SK-N-SH treated with all-trans-retinoic acid at 6 μM for 48 hours (cell line): ENCODE data around the gene CRYM.

ENCODE experiments used
- ATAC-seq: fragments of 200-7000 bp; cut with Tn5 transposase; 3 replicates; pipeline ENCODE4 v1.9.1; 2020; ENCODE audit warnings: mild to moderate bottlenecking, moderate library complexity
- ARNTL ChIP-seq: fragments of 450-650 bp; formaldehyde crosslinking; IDR thresholded peaks from 2 replicates; pipeline ENCODE4 v1.5.0; 2020; ENCODE audit warnings: low read depth, mild to moderate bottlenecking, moderate library complexity, borderline replicate concordance
- BACH2 ChIP-seq: fragments of 250-450 bp; sonication (Bioruptor Pico); IDR thresholded peaks from 2 replicates; pipeline ENCODE4 v1.9.0; 2021; ENCODE audit warnings: mild to moderate bottlenecking, borderline replicate concordance
- CSDC2 ChIP-seq: fragments of 250-450 bp; sonication (Bioruptor Pico); IDR thresholded peaks from 2 replicates; pipeline ENCODE4 v1.5.0; 2020; ENCODE audit warnings: mild to moderate bottlenecking, moderate library complexity
- CSRNP3 ChIP-seq: fragments of 250-450 bp; sonication (Bioruptor Pico); IDR thresholded peaks from 2 replicates; pipeline ENCODE4 v1.5.1; 2021; ENCODE audit warnings: mild to moderate bottlenecking, moderate library complexity
- ESRRG ChIP-seq: fragments of 250-450 bp; sonication (Bioruptor Pico); IDR thresholded peaks from 2 replicates; pipeline ENCODE4 v1.6.1; 2021; ENCODE audit warnings: mild to moderate bottlenecking
- GLIS3 ChIP-seq: fragments of 250-450 bp; sonication (Bioruptor Pico); IDR thresholded peaks from 2 replicates; pipeline ENCODE4 v1.5.0; 2020; ENCODE audit warnings: mild to moderate bottlenecking, moderate library complexity
- ISL1 ChIP-seq: fragments of 250-450 bp; sonication (Bioruptor Pico); IDR thresholded peaks from 2 replicates; pipeline ENCODE4 v2.1.2; 2022; ENCODE audit warnings: mild to moderate bottlenecking, moderate library complexity
- OSR1 ChIP-seq: fragments of 250-450 bp; sonication (Bioruptor Pico); IDR thresholded peaks from 2 replicates; pipeline ENCODE4 v1.8.0; 2022; ENCODE audit warnings: moderate library complexity, mild to moderate bottlenecking, inconsistent platforms
- PPARA ChIP-seq: fragments of 250-450 bp; sonication (Bioruptor Pico); IDR thresholded peaks from 2 replicates; pipeline ENCODE4 v1.5.0; 2020; ENCODE audit warnings: mild to moderate bottlenecking, borderline replicate concordance
- RARB ChIP-seq: fragments of 250-450 bp; sonication (Bioruptor Pico); IDR thresholded peaks from 2 replicates; pipeline ENCODE4 v1.8.0; 2021; ENCODE audit warnings: mild to moderate bottlenecking, moderate library complexity
- TCF4 ChIP-seq: fragments of 250-450 bp; sonication (Bioruptor Pico); IDR thresholded peaks from 2 replicates; pipeline ENCODE4 v1.8.0; 2021; ENCODE audit warnings: mild to moderate bottlenecking, moderate library complexity, borderline replicate concordance
- TOX ChIP-seq: fragments of 250-450 bp; sonication (Bioruptor Pico); IDR thresholded peaks from 2 replicates; pipeline ENCODE4 v1.8.0; 2021; ENCODE audit warnings: mild to moderate bottlenecking, moderate library complexity, borderline replicate concordance
- ZC3H10 ChIP-seq: fragments of 250-450 bp; sonication (Bioruptor Pico); IDR thresholded peaks from 2 replicates; pipeline ENCODE4 v1.5.1; 2021; ENCODE audit warnings: mild to moderate bottlenecking, moderate library complexity
- ZFP3 ChIP-seq: fragments of 250-450 bp; sonication (Bioruptor Pico); IDR thresholded peaks from 2 replicates; pipeline ENCODE4 v1.5.0; 2020; ENCODE audit warnings: mild to moderate bottlenecking, moderate library complexity
- ZFP30 ChIP-seq: fragments of 450-650 bp; formaldehyde crosslinking; IDR thresholded peaks from 2 replicates; pipeline ENCODE4 v1.5.0; 2022; ENCODE audit warnings: mild to moderate bottlenecking, moderate library complexity
- ZNF565 ChIP-seq: fragments of 450-650 bp; formaldehyde crosslinking; conservative IDR thresholded peaks from 2 replicates; pipeline ENCODE4 v1.5.0; 2020; ENCODE audit warnings: low read depth, mild to moderate bottlenecking, moderate library complexity
- ZNF70 ChIP-seq: fragments of 450-650 bp; formaldehyde crosslinking; IDR thresholded peaks from 2 replicates; pipeline ENCODE4 v1.5.0; 2020; ENCODE audit warnings: mild to moderate bottlenecking, moderate library complexity
- ZNF8 ChIP-seq: fragments of 450-650 bp; formaldehyde crosslinking; IDR thresholded peaks from 2 replicates; pipeline ENCODE4 v1.5.0; 2020; ENCODE audit warnings: mild to moderate bottlenecking, moderate library complexity
- TF ChIP-seq, protein P1 (sequence below): fragments of 250-450 bp; sonication (Bioruptor Pico); IDR thresholded peaks from 2 replicates; pipeline ENCODE4 v1.5.0; 2020; ENCODE audit warnings: mild to moderate bottlenecking, moderate library complexity
- TF ChIP-seq, protein P2 (sequence below): fragments of 250-450 bp; sonication (Bioruptor Pico); IDR thresholded peaks from 2 replicates; pipeline ENCODE4 v1.5.1; 2020; ENCODE audit warnings: low read depth, mild to moderate bottlenecking, moderate library complexity
- TF ChIP-seq, protein P3 (sequence below): fragments of 250-450 bp; sonication (Bioruptor Pico); IDR thresholded peaks from 2 replicates; pipeline ENCODE4 v1.8.0; 2021; ENCODE audit warnings: low read depth, mild to moderate bottlenecking, moderate library complexity, borderline replicate concordance
- TF ChIP-seq, protein P4 (sequence below): fragments of 250-450 bp; sonication (Bioruptor Pico); IDR thresholded peaks from 2 replicates; pipeline ENCODE4 v1.8.0; 2020; ENCODE audit warnings: mild to moderate bottlenecking, moderate library complexity, borderline replicate concordance

CRYM gene

DNA sequence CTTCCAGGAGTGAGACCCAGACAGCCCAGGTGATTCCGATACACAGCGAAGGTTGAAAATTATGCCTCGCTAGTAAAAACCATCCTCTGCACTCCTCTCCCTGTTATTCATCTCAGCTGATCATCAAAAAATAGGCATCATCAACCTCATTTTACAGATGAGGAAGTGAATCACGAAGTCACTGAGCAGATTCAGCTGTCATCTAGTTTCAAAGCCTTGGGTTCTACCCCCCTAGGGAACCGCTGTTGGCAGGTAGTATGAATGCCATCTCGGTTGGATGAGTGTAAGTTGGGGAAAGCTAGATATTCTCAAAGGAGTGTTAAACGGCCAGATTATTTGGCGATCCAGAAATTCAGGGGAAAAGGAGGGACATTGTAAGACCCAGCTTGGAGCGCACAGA is 2.0 kb downstream of the CRYM start (continued):
- no peak for TF ChIP-seq CSRNP3 (CRISPR knock-in tag)
- no peak for TF ChIP-seq ZNF8 (CRISPR knock-in tag)

DNA sequence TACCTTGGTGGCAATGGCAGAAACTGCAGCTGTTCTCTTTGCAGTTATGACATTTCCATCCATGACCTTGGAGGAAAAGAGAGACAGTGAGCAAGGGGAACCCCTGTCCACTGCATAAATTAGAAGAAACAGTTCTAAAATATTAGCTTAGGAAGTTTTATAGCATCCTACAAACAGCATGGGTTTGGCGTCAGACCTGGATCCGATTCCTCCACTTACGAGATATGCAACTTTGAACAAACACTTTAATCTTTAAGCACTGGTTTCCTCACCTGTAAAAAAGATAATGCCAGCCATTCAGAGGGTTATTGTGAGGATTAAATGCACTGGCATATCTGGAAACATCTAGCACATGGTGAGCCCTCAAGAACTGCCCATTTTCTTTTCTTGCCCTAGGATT is 2.6 kb downstream of the CRYM start:
- no peak for ATAC-seq
- TF ChIP-seq ZFP30 (CRISPR knock-in tag) (no peak), ZNF70 (CRISPR knock-in tag) (no peak), ZNF565 (CRISPR knock-in tag) (no peak), CSDC2 (CRISPR knock-in tag) (no peak), ZNF8 (CRISPR knock-in tag) (no peak), ESRRG (CRISPR knock-in tag) (no peak), TOX (CRISPR knock-in tag) (no peak), TCF4 (no peak), CSRNP3 (CRISPR knock-in tag) (no peak), ZFP3 (CRISPR knock-in tag) (no peak), GLIS3 (CRISPR knock-in tag) (no peak), RARB (CRISPR knock-in tag) (no peak), PPARA (CRISPR knock-in tag) (no peak), ARNTL (CRISPR knock-in tag) (no peak)
- TF ChIP-seq, protein P1, sequence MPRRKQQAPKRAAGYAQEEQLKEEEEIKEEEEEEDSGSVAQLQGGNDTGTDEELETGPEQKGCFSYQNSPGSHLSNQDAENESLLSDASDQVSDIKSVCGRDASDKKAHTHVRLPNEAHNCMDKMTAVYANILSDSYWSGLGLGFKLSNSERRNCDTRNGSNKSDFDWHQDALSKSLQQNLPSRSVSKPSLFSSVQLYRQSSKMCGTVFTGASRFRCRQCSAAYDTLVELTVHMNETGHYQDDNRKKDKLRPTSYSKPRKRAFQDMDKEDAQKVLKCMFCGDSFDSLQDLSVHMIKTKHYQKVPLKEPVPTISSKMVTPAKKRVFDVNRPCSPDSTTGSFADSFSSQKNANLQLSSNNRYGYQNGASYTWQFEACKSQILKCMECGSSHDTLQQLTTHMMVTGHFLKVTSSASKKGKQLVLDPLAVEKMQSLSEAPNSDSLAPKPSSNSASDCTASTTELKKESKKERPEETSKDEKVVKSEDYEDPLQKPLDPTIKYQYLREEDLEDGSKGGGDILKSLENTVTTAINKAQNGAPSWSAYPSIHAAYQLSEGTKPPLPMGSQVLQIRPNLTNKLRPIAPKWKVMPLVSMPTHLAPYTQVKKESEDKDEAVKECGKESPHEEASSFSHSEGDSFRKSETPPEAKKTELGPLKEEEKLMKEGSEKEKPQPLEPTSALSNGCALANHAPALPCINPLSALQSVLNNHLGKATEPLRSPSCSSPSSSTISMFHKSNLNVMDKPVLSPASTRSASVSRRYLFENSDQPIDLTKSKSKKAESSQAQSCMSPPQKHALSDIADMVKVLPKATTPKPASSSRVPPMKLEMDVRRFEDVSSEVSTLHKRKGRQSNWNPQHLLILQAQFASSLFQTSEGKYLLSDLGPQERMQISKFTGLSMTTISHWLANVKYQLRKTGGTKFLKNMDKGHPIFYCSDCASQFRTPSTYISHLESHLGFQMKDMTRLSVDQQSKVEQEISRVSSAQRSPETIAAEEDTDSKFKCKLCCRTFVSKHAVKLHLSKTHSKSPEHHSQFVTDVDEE (CRISPR knock-in tag) = no peak
- TF ChIP-seq, protein P2, sequence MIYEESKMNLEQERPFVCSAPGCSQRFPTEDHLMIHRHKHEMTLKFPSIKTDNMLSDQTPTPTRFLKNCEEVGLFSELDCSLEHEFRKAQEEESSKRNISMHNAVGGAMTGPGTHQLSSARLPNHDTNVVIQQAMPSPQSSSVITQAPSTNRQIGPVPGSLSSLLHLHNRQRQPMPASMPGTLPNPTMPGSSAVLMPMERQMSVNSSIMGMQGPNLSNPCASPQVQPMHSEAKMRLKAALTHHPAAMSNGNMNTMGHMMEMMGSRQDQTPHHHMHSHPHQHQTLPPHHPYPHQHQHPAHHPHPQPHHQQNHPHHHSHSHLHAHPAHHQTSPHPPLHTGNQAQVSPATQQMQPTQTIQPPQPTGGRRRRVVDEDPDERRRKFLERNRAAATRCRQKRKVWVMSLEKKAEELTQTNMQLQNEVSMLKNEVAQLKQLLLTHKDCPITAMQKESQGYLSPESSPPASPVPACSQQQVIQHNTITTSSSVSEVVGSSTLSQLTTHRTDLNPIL (CRISPR knock-in tag) = no peak
- TF ChIP-seq, protein P3, sequence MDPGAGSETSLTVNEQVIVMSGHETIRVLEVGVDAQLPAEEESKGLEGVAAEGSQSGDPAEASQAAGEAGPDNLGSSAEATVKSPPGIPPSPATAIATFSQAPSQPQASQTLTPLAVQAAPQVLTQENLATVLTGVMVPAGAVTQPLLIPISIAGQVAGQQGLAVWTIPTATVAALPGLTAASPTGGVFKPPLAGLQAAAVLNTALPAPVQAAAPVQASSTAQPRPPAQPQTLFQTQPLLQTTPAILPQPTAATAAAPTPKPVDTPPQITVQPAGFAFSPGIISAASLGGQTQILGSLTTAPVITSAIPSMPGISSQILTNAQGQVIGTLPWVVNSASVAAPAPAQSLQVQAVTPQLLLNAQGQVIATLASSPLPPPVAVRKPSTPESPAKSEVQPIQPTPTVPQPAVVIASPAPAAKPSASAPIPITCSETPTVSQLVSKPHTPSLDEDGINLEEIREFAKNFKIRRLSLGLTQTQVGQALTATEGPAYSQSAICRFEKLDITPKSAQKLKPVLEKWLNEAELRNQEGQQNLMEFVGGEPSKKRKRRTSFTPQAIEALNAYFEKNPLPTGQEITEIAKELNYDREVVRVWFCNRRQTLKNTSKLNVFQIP (CRISPR knock-in tag) = no peak
- TF ChIP-seq, protein P4, sequence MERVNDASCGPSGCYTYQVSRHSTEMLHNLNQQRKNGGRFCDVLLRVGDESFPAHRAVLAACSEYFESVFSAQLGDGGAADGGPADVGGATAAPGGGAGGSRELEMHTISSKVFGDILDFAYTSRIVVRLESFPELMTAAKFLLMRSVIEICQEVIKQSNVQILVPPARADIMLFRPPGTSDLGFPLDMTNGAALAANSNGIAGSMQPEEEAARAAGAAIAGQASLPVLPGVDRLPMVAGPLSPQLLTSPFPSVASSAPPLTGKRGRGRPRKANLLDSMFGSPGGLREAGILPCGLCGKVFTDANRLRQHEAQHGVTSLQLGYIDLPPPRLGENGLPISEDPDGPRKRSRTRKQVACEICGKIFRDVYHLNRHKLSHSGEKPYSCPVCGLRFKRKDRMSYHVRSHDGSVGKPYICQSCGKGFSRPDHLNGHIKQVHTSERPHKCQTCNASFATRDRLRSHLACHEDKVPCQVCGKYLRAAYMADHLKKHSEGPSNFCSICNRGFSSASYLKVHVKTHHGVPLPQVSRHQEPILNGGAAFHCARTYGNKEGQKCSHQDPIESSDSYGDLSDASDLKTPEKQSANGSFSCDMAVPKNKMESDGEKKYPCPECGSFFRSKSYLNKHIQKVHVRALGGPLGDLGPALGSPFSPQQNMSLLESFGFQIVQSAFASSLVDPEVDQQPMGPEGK (CRISPR knock-in tag) = no peak

DNA sequence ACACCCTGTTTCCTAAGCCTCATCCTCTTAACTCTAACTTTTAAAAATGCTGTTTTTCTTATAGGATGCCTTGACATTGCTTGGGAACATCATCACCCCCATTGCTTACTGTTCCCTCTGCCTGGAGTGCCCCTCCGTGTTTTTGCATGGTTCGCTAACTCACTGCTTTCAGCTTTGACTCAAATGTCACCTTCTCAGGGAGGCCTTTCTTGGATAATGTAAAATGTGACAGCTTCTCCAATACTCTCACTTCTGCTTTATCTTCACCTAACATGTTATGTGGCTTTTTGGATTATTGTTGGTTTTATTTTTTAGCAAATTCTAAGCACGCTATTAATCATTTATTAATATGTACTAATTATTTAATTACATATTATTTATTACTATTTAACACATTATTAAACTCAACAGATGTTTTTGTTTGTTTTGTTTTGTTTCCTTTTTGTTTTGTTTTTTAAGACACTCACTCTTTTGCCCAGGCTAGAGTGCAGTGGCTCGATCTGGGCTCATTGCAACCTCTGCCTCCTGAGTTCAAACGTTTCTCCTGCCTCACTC is 3.8 kb downstream of the CRYM start:
- ATAC-seq = no peak
- TF ChIP-seq OSR1 (CRISPR knock-in tag) (no peak), ARNTL (CRISPR knock-in tag) (no peak), ESRRG (CRISPR knock-in tag) (no peak), PPARA (CRISPR knock-in tag) (no peak), BACH2 (CRISPR knock-in tag) (no peak), TOX (CRISPR knock-in tag) (no peak), ZC3H10 (CRISPR knock-in tag) (no peak), CSRNP3 (CRISPR knock-in tag) (no peak), TCF4 (no peak), ZNF8 (CRISPR knock-in tag) (no peak), RARB (CRISPR knock-in tag) (no peak), GLIS3 (CRISPR knock-in tag) (no peak), ISL1 (CRISPR knock-in tag) (no peak), CSDC2 (CRISPR knock-in tag) (no peak)
- TF ChIP-seq, protein P1 (CRISPR knock-in tag) = no peak
